ENCODE results near the gene PLXNA4. TPM values are rescaled to one million over a fixed set of nuclear protein-coding genes. Genes with fewer than 3 reads are reported as not detected.

PLXNA4 gene
- total RNA-seq, 1 experiment from 2014 or later, result 0.22 TPM

GRCh38 chr7:132263151-132263550, 313.1 kb downstream of the PLXNA4 start:
- no peak for DNase-seq (ENCODE audit: low spot score)

- no peak for DNase-seq (ENCODE audit: low spot score)
Observed at GRCh38 chr7:132262160-132262470, 314.2 kb downstream of the PLXNA4 start.

DNA sequence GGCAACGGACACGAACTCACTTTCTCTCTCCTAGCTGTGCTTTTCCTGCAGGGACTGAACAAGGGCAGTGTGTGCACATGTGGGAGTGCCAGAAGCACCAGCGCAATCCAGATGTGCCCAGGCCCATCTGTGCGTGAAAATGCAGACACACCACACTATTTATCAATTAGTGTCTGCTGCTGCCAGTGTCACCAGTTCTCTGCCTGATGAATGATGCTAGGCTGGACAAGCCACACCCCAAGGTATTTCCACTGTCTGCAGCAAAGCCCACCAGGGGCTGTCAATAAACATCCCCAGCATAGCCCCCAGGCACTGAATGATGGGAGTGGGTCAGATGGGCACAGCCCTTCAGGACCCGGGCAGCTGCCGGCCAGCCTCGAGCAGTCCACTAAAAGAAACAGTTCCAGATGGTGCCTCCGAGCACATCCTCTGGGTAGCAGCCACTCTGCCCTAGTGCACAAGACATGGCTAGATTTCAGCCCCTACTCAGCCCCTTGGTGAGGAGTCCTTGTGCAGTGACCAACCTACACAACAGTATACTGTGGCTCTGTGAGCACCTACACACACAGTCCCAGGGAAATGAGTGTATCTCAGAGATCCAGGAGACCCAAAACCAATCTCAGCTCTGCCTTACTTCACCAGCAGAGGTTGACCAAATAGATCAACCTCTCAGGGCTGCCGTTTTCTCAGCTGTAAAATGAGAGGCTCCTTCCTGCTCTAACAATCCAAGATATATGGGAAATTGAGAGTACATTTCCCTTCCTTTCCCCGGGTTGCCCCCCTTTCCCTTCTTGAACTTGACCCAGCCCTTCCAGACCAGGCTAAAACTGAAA, 314.7 kb downstream of the PLXNA4 start:
- no peak for DNase-seq (ENCODE audit: low spot score)

- no peak for DNase-seq (ENCODE audit: low spot score)
Observed at GRCh38 chr7:132258231-132258630, 318.0 kb downstream of the PLXNA4 start.

DNA sequence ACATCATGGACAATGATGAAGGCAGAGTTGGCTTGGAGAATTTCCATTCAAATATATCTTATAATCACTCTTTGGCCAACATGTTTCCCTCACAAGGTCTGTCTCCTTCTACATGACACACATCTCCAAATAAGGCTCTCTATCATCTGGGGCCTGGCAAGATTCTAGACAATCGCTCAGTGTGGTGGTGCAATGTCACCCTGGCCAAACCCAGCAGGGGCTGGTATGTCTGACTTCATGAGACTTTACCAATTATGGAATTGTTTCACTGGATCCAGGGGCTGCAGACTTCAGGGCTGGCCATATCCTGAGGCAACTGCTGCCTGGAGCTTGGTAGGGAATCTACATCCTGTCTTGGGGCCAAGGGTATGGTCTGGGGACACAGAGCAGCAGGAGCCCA, 319.0 kb downstream of the PLXNA4 start:
- DNase-seq (ENCODE audit: low spot score), result no peak

- DNase-seq (ENCODE audit: low spot score), result no peak
Observed at GRCh38 chr7:132256721-132257212, 319.5 kb downstream of the PLXNA4 start.

DNA sequence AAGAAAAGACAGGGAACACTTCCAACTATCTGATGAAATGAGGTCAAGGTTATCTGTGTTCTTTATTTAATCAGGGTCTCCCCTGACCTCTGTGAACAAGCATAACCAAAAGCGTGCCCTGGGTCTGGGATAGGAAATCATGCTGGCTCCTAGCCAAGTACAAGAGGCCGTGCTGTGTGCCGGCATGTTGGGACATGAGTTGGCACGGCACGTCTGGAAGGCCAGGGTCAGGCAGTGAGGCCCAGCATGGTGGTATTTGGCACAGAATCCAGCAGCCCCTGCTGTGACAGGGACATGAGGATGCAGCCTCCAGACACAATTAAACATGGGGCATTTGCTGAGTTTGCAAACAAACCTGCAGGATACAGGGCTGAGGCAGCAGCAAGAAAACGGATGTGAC, 320.4 kb downstream of the PLXNA4 start:
- no peak for DNase-seq (ENCODE audit: low spot score)

- no peak for DNase-seq (ENCODE audit: low spot score)
Observed at GRCh38 chr7:132255115-132255797, 321.0 kb downstream of the PLXNA4 start.

GRCh38 chr7:132254455-132254854, 321.8 kb downstream of the PLXNA4 start:
- DNase-seq (ENCODE audit: low spot score), result no peak

DNA sequence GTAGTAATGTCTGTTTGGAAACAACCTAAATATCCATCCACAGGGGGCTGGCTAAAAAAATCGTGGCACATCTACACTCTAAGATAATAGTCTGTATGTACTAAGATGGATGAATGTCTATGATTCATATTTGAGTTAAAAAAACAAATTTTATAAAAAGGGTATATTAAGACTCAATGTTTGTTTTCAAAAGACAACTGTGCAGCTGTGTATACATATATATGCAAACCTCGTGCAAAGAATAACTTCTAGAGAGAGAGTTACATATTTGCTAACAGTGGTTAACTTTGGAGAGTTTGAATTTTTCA, 323.5 kb downstream of the PLXNA4 start:
- DNase-seq (ENCODE audit: low spot score), result no peak

- peak; percentile 13 for DNase-seq (ENCODE audit: low spot score)
Observed at GRCh38 chr7:132251327-132251659, 325.0 kb downstream of the PLXNA4 start.

DNA sequence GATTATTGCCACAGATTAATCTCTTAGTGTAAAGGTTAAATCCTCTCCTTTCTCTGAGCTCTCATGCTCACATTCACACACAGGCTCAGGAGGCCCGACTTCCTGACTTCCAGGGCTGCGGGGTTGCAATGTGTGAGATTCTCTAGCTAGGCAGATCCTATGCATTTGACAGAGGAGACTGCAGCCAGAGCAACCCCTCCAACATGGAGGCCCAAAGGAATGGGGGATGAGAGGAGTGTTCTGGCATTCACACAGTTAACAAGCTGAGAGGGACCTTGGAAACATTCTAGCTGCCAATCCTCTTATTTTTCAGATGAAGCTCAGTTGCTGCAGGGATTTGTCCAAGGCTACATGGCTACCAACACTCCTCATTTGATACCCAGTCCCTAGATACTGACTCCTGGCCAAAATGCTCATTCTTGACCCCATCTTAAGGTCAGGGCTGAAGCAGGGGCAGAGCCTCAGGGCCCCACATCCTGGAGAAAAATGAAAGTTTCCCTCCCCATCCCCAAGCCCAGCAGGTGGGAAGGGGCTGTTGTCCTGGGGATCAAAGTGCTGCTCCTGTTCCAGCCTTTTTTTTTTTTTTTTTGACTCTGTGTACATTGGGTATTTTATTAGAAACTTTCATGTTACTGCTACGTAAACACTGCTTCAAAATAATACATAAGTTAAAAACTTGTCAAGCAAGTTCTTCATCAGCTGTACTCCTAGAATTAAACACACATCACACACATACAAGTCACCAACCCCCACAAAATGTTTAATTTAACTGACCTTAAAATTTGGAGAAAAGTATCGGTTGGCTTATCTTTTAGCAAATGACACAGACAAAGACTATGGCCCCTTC, 325.6 kb downstream of the PLXNA4 start:
- DNase-seq (ENCODE audit: low spot score), result no peak

GRCh38 chr7:132249256-132249971, 326.9 kb downstream of the PLXNA4 start:
- peak; percentile 35 for DNase-seq (ENCODE audit: low spot score)

GRCh38 chr7:132248841-132249240, 327.4 kb downstream of the PLXNA4 start:
- DNase-seq (ENCODE audit: low spot score), result no peak

GRCh38 chr7:132247995-132248618, 328.2 kb downstream of the PLXNA4 start:
- no peak for DNase-seq (ENCODE audit: low spot score)

DNA sequence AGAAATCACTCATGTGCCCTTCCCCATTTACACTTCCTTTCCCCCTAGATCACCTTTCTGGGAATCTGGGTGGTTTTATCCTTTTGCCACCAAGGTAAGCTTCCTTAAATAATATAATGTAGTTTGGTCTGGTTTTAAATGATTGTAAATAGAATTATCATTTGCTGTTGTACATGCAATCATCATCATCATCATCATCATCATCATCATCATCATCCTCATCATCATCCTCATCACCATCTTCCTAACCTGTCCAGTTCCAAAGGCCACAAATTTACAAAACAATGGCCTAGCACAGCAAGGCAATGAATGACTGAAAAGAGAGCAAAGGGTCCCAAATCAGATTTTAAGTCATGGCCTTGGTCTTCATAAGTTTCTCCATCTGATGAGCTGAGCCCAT, 329.7 kb downstream of the PLXNA4 start:
- DNase-seq (ENCODE audit: low spot score), result no peak

DNA sequence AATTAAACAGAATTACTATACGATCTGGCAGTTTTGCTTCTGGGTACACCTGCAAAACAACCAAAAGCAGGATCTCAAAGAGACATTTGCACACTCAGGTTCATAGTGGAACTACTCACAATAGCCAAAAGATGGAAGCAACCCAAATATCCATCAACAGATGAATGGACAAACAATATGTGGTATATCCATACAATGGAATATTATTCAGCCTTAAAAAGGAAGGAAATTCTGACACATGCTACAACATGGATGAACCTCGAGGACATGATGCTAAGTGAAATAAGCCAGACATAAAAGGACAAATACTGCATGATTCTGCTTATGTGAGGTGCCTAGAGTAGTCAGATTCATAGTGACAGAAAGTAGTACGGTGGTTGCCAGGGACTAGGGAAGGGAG, 330.7 kb downstream of the PLXNA4 start:
- DNase-seq (ENCODE audit: low spot score), result no peak

DNA sequence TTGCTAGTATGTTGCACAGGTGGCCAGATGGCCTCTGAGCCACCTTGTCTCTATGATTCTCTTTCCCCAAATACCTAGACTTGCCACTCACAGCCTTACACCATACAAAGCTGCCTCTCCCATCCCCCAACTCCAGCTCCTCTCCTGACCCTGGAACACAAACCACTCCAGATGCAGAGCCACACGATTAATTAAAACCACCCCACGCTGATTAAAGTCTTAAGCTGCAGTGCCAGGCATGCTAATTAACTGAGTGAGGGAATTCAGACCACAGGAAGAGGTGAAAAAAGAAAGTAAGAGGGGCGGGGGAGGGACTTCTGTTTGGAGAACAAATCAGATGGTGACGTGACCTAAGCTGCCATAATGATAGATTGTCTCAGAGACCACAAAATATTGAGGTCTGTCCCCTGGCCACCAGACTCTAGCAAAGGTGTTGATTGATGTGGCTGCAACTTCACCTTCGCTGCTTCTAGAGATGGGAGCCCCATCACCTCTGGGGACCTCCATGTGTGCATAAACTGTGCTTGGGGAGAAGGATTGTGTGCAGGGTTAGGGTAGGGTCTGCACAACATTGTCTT, 331.3 kb downstream of the PLXNA4 start:
- DNase-seq (ENCODE audit: low spot score), result no peak

DNA sequence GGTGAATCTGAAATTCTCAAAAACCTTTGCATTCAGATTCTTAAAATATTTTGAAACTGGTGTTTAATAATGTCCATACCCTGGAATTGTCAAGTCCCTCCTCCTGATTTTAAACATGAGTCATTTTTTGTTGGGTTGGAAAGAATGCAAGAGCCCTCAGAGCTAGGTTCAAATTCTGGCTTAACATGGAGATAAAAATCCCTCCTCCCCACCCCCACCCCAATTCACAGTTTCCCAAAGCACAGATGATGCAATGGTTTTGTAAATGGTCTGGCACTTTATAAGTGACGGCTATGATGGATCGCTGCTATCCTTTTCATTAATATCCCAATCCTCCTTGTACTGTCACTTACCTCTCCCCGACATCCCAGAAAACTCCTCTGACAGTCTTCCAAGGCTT, 332.8 kb downstream of the PLXNA4 start:
- no peak for DNase-seq (ENCODE audit: low spot score)

GRCh38 chr7:132243051-132243450, 333.2 kb downstream of the PLXNA4 start:
- no peak for DNase-seq (ENCODE audit: low spot score)

- no peak for DNase-seq (ENCODE audit: low spot score)
Observed at GRCh38 chr7:132242192-132242812, 334.0 kb downstream of the PLXNA4 start.

All from A172 (cell line).